SK-MEL-5 (cell line): Measurements from ENCODE around the gene COX5A. TPM values are rescaled to one million over a fixed set of nuclear protein-coding genes. Genes with fewer than 3 reads are reported as not detected.
"Not testable (repeated sequence)": the region's sequence is repeated elsewhere in the genome, so short reads cannot be mapped to it uniquely, and the experiment has no call there.

ENCODE experiments used
- DNase-seq: peaks from one replicate; pipeline ENCODE4 v3.0.0-alpha.2; 2016; ENCODE audit warnings: low read depth, low spot score
- in situ Hi-C: cut with HindIII; loops from 2 replicates; pipeline ENCODE4 v1.10.0; 2016; ENCODE audit warnings: low sequenced_read_pairs, high pct_unique_total_duplicates, low pct_unique_long_range_greater_than_20kb
- small RNA-seq, 2 experiments: library from RNA; depleted of rRNA; stranded (forward); fragments of <200 nt; gene quantifications; one replicate each; pipeline ENCODE3, GENCODE V24; 2014
- total RNA-seq: library from RNA; depleted of rRNA; stranded (reverse); fragments of >200 nt; shearing (Covaris generic); gene quantifications from 2 replicates; pipeline ENCODE4 v1.2.3, GENCODE V29; 2014; rRNA removed

The COX5A gene
- total RNA-seq, 1 experiment from 2014 or later, result 124 TPM

GRCh38 chr15:74889883-74890664, 47.8 kb downstream of the COX5A start, which contains the start of gene MPI:
Gene MPI, plus strand, starts transcription at chr15:74890042. Its CDS starts 32 bp downstream, at chr15:74890074.
- in situ Hi-C loops, result no loop called here
- peak; percentile 81 for DNase-seq

- in situ Hi-C loops, result no loop called here
- no peak for DNase-seq
These were observed 48.4 kb downstream of the COX5A start for GRCh38 chr15:74889390-74889882.

DNA sequence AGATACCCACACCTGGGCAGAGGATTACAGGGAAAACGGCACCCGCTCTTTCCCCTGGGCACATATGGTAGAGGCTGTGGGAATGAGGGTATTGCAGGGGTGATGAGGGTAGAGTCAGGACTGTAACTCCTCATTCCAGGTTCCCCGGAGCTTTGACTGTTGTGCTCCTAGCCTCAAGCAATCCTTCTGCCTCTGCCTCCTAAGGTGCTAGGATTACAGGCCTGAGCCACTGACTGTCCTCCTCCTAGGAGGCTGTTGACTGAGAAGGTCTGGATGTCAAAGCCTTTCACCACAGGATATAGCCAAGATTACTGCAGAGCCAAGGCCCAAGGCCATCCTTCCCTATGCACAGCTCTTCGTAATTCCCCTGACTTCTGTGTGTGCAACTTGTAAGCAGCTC, 49.2 kb downstream of the COX5A start:
- no peak for DNase-seq
- in situ Hi-C loops, result no loop called here

- DNase-seq, in situ Hi-C loops: not testable (repeated sequence)
These were observed 50.2 kb downstream of the COX5A start for GRCh38 chr15:74887537-74888193.

- DNase-seq, result no peak
- in situ Hi-C loops, result no loop called here
These were observed 52.4 kb downstream of the COX5A start for GRCh38 chr15:74885461-74885860.

- in situ Hi-C loops, result no loop called here
- DNase-seq, result no peak
These were observed 53.2 kb downstream of the COX5A start for GRCh38 chr15:74884428-74885223.

GRCh38 chr15:74882528-74882927, 55.3 kb downstream of the COX5A start:
- DNase-seq, result no peak
- in situ Hi-C loops, result no loop called here

GRCh38 chr15:74878273-74878672, 59.6 kb downstream of the COX5A start:
- no peak for DNase-seq
- in situ Hi-C loops, result no loop called here

DNA sequence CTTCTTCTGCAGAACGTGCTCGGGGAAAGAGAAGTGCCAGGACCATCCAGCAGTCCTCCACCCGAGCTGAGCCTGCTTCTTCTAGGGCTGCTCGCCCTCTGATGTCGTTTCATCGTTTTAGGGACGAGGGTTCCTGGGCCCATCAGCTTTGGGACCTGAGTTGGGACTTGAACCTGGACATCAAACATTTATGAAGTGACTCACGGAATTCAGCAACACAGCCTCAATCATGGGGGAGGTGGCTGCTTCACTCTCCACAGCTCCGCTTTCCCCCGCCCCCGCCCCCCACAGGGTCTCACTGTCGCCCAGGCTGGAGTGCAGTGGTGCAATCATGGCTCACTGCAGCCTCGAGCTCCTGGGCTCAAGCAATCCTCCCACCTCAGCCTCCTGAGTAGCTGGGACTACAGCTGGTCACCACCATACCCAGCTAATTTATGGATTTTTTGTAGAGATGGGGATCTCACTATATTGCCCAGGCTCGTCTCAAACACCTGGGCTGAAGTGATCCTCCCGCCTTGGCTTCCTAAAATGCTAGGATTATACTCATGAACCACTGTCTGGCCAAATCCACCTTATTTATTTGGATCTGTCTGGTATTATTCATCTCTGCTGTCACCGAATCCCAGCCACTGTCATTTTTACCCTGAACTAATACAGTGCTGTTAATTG, 64.0 kb downstream of the COX5A start:
- DNase-seq, result peak; percentile 26
- in situ Hi-C loops, result no loop called here

GRCh38 chr15:74873036-74873755, 64.7 kb downstream of the COX5A start, which contains the start of gene SCAMP2:
Gene SCAMP2, minus strand, starts transcription at chr15:74873365. Its CDS starts 110 bp downstream, at chr15:74873255.
- DNase-seq, result peak; percentile 96
- in situ Hi-C loops, result no loop called here

DNA sequence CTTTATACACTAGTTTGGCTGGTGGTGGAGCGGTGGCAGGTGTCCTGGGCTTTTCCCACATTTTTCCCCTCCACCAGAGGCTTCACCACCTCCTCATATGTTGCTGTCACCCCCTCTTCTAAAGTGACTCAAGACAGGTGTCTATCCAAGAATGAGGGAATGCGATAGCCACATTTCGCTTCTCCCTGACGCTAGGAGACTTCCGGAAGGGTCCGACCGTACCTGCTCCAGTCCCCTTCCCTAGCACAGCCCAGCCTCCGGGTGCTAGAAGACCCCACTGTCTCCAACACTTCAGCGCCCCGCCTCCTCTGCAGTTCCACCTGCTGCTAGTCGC, 65.2 kb downstream of the COX5A start:
- in situ Hi-C loops, result no loop called here

DNA sequence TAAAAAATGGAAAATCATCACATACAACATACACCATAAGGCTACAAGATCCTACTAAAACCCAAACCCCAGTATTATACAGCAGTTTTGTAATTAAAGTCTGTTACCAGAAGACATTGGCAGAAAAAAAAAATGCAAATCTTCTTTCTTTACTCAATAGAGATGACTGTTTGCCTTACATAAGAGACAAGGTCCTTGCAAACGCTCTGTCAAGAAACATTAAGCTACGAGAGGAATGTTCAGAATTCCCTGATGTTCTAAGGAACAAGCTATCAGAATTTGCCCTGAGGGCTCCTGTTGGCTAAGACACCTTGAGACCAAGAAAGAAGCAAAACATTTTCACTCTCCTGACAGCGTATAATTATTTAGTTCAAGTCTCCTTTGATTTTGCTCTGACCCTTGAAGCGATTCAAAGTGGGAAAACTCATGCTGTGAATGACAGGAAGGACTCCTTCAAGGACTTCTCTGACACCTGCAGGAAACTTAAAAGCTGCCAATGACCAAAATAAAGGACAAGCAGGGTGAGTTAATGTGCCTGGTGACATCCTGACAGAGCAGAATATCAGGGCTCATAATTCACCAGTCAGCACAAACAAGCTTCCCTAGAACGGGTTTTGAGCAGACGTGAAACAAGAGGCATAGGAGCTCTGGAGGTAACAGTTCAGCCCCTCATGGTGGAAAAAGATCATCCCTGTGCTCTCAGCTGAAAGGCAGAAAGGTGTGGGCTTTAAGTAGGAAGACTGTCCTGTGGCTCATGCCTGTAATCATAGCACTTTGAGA, 67.2 kb downstream of the COX5A start:
- in situ Hi-C loops, result no loop called here
- DNase-seq, result no peak

More for the DNA sequence above, 65.2 kb downstream of the COX5A start:
- DNase-seq, result no peak

Small RNA genes within 50 kb of the gene (small RNA-seq; reads per million reads assigned to genes)
- 0 reads per million in 2 experiments for gene RF00019

Other genes with a start within 250 kb of the COX5A start
- 6.8 and 10.2 TPM in 2 replicates for gene EDC3, start 242.0 kb downstream of the COX5A start, total RNA-seq
- 2.7 and 5.7 TPM in 2 replicates for gene CYP1A1, start 212.5 kb downstream of the COX5A start, total RNA-seq
- not detected in 2 replicates for gene CYP1A2, start 189.2 kb downstream of the COX5A start, total RNA-seq
- 20.7 and 21.5 TPM in 2 replicates for gene CSK, start 156.0 kb downstream of the COX5A start, total RNA-seq
- gene LMAN1L, start 125.2 kb downstream of the COX5A start, total RNA-seq, result not detected in 2 replicates
- gene CPLX3, start 111.4 kb downstream of the COX5A start, total RNA-seq, result not detected in 2 replicates
- 47.2 and 47.6 TPM in 2 replicates for gene ULK3, start 94.9 kb downstream of the COX5A start, total RNA-seq
- 14.2 and 24.4 TPM in 2 replicates for gene SCAMP2, start 64.7 kb downstream of the COX5A start, total RNA-seq
- gene MPI, start 48.0 kb downstream of the COX5A start, total RNA-seq, result 70.2 and 93.5 TPM in 2 replicates
- gene FAM219B, start 31.2 kb downstream of the COX5A start, total RNA-seq, result 38.4 and 41.2 TPM in 2 replicates
- 1.4 and 1.9 TPM in 2 replicates for gene RPP25, start 18.7 kb upstream of the COX5A start, total RNA-seq
- 3.4 and 5.4 TPM in 2 replicates for gene SCAMP5, start 57.5 kb upstream of the COX5A start, total RNA-seq
- 12.0 and 12.1 TPM in 2 replicates for gene PPCDC, start 85.5 kb upstream of the COX5A start, total RNA-seq